ENCODE measurements around the gene TJP3. TPM values are rescaled to one million over a fixed set of nuclear protein-coding genes. Genes with fewer than 3 reads are reported as not detected.

TJP3 gene
- total and polyA plus RNA-seq, 2 experiments from 2014 or later, result 18.2 to 23.9 TPM

GRCh38 chr19:3798137-3798536, 90.0 kb downstream of the TJP3 start:
- peaks cover 15% of the 10 kb centered on the region for H3K9me3 Mint-ChIP-seq
- no peak for DNase-seq (ENCODE audit: low spot score)
- H3K4me3 Mint-ChIP-seq, result no peak overlapping the region
- H3K4me1 ChIP-seq (ENCODE audit: insufficient read depth), result no peaks in the 10 kb centered on the region; the same call in 1 of the 2 replicates
- no peak for ATAC-seq
- no peaks in the 10 kb centered on the region; the same call in 2 of the 3 replicates for H3K36me3 Mint-ChIP-seq (ENCODE audit: low read depth)
- peaks cover 9% of the 10 kb centered on the region; the same call in 1 of the 2 replicates for H3F3A ChIP-seq (replicated peaks; ENCODE audit: low read depth)
- peaks cover 19% of the 10 kb centered on the region for H3K27me3 Mint-ChIP-seq (ENCODE audit: insufficient read depth, low read depth, poor library complexity)
- H3K9me2 ChIP-seq (ENCODE audit: insufficient read depth), result no peaks in the 10 kb centered on the region
- H3K27ac ChIP-seq (ENCODE audit: low read depth), result no peak overlapping the region
- no peaks in the 10 kb centered on the region for H3K79me2 ChIP-seq (replicated peaks; ENCODE audit: insufficient read depth)
- H3K36me3 ChIP-seq (ENCODE audit: insufficient read depth), result no peaks in the 10 kb centered on the region
- no peak overlapping the region for H3K27ac Mint-ChIP-seq
- TF ChIP-seq ETS1 (IDR thresholded peaks at IDR 0.05), result no peak
- no peak for TF ChIP-seq CREB1 (CRISPR knock-in tag; IDR thresholded peaks at IDR 0.05; ENCODE audit: low read depth)
- no peak for TF ChIP-seq ZNF331 (CRISPR knock-in tag; IDR thresholded peaks at IDR 0.05; ENCODE audit: low read depth)
- TF ChIP-seq CTCF (conservative IDR thresholded peaks at IDR 0.05; ENCODE audit: low read depth in 2 of 2), result no peak
- no peaks in the 10 kb centered on the region for H3K4me1 Mint-ChIP-seq
- no peak overlapping the region for H2AFZ ChIP-seq
- peaks cover 14% of the 10 kb centered on the region; the same call in 1 of the 2 replicates for H3K27me3 ChIP-seq (ENCODE audit: insufficient read depth)
- no peaks in the 10 kb centered on the region for H4K20me1 ChIP-seq (replicated peaks; ENCODE audit: insufficient read depth)
- H3K4me3 ChIP-seq, result no peak overlapping the region
- H3K4me2 ChIP-seq, result no peak overlapping the region

Small RNA genes within 50 kb of the gene (small RNA-seq; reads per million reads assigned to genes)
- gene AC005777.1 (ENCODE audit: low replicate concordance), result not detected

Other genes starting within 250 kb of the TJP3 start
- gene SMIM24, start 227.9 kb upstream of the TJP3 start, total RNA-seq (2014; rRNA removed; shearing (Covaris generic)), result 4.7 and 5.0 TPM in 2 replicates
- gene SMIM24, start 227.9 kb upstream of the TJP3 start, polyA plus RNA-seq (2016; fragmentation: Nextera tagmentation; extraction: Ambion mirVana), result 19.0 and 21.5 TPM in 2 replicates
- gene SMIM44, start 224.9 kb upstream of the TJP3 start, total RNA-seq (2014; rRNA removed; shearing (Covaris generic)), result not detected in 2 replicates
- gene SMIM44, start 224.9 kb upstream of the TJP3 start, polyA plus RNA-seq (2016; fragmentation: Nextera tagmentation; extraction: Ambion mirVana), result not detected in 2 replicates
- gene DOHH, start 207.7 kb upstream of the TJP3 start, total RNA-seq (2014; rRNA removed; shearing (Covaris generic)), result 34.1 and 34.7 TPM in 2 replicates
- 19.0 TPM in 2 replicates for gene DOHH, start 207.7 kb upstream of the TJP3 start, polyA plus RNA-seq (2016; fragmentation: Nextera tagmentation; extraction: Ambion mirVana)
- 38.4 and 39.2 TPM in 2 replicates for gene FZR1, start 202.1 kb upstream of the TJP3 start, total RNA-seq (2014; rRNA removed; shearing (Covaris generic))
- gene FZR1, start 202.1 kb upstream of the TJP3 start, polyA plus RNA-seq (2016; fragmentation: Nextera tagmentation; extraction: Ambion mirVana), result 12.9 and 16.1 TPM in 2 replicates
- gene TEKTIP1, start 169.2 kb upstream of the TJP3 start, total RNA-seq (2014; rRNA removed; shearing (Covaris generic)), result not detected in 2 replicates
- 0.50 TPM in 1 of 2 replicates, not detected in the other for gene TEKTIP1, start 169.2 kb upstream of the TJP3 start, polyA plus RNA-seq (2016; fragmentation: Nextera tagmentation; extraction: Ambion mirVana)
- 75.5 and 91.1 TPM in 2 replicates for gene MFSD12, start 150.8 kb upstream of the TJP3 start, total RNA-seq (2014; rRNA removed; shearing (Covaris generic))
- gene MFSD12, start 150.8 kb upstream of the TJP3 start, polyA plus RNA-seq (2016; fragmentation: Nextera tagmentation; extraction: Ambion mirVana), result 35.3 and 36.1 TPM in 2 replicates
- 107 and 130 TPM in 2 replicates for gene HMG20B, start 135.4 kb upstream of the TJP3 start, total RNA-seq (2014; rRNA removed; shearing (Covaris generic))
- gene HMG20B, start 135.4 kb upstream of the TJP3 start, polyA plus RNA-seq (2016; fragmentation: Nextera tagmentation; extraction: Ambion mirVana), result 74.1 and 77.8 TPM in 2 replicates
- gene GIPC3, start 122.9 kb upstream of the TJP3 start, total RNA-seq (2014; rRNA removed; shearing (Covaris generic)), result 0.59 and 1.6 TPM in 2 replicates
- gene GIPC3, start 122.9 kb upstream of the TJP3 start, polyA plus RNA-seq (2016; fragmentation: Nextera tagmentation; extraction: Ambion mirVana), result 0.26 and 0.48 TPM in 2 replicates
- 0.73 and 0.82 TPM in 2 replicates for gene TBXA2R, start 101.5 kb upstream of the TJP3 start, total RNA-seq (2014; rRNA removed; shearing (Covaris generic))
- 0.42 and 0.47 TPM in 2 replicates for gene TBXA2R, start 101.5 kb upstream of the TJP3 start, polyA plus RNA-seq (2016; fragmentation: Nextera tagmentation; extraction: Ambion mirVana)
- gene CACTIN, start 81.6 kb upstream of the TJP3 start, total RNA-seq (2014; rRNA removed; shearing (Covaris generic)), result 47.4 and 47.7 TPM in 2 replicates
- gene CACTIN, start 81.6 kb upstream of the TJP3 start, polyA plus RNA-seq (2016; fragmentation: Nextera tagmentation; extraction: Ambion mirVana), result 14.3 and 16.9 TPM in 2 replicates
- gene PIP5K1C, start 7.9 kb upstream of the TJP3 start, total RNA-seq (2014; rRNA removed; shearing (Covaris generic)), result 35.2 and 46.7 TPM in 2 replicates
- 11.8 and 13.5 TPM in 2 replicates for gene PIP5K1C, start 7.9 kb upstream of the TJP3 start, polyA plus RNA-seq (2016; fragmentation: Nextera tagmentation; extraction: Ambion mirVana)
- gene APBA3, start 53.3 kb downstream of the TJP3 start, total RNA-seq (2014; rRNA removed; shearing (Covaris generic)), result 31.8 and 56.1 TPM in 2 replicates
- gene APBA3, start 53.3 kb downstream of the TJP3 start, polyA plus RNA-seq (2016; fragmentation: Nextera tagmentation; extraction: Ambion mirVana), result 16.6 and 17.2 TPM in 2 replicates
- 29.7 and 47.3 TPM in 2 replicates for gene MRPL54, start 54.3 kb downstream of the TJP3 start, total RNA-seq (2014; rRNA removed; shearing (Covaris generic))
- gene MRPL54, start 54.3 kb downstream of the TJP3 start, polyA plus RNA-seq (2016; fragmentation: Nextera tagmentation; extraction: Ambion mirVana), result 89.9 and 93.1 TPM in 2 replicates
- not detected in 2 replicates for gene RAX2, start 63.8 kb downstream of the TJP3 start, total RNA-seq (2014; rRNA removed; shearing (Covaris generic))
- gene RAX2, start 63.8 kb downstream of the TJP3 start, polyA plus RNA-seq (2016; fragmentation: Nextera tagmentation; extraction: Ambion mirVana), result 0.13 TPM in 1 of 2 replicates, not detected in the other
- 21.4 and 30.3 TPM in 2 replicates for gene MATK, start 78.0 kb downstream of the TJP3 start, total RNA-seq (2014; rRNA removed; shearing (Covaris generic))
- gene MATK, start 78.0 kb downstream of the TJP3 start, polyA plus RNA-seq (2016; fragmentation: Nextera tagmentation; extraction: Ambion mirVana), result 13.4 and 14.1 TPM in 2 replicates
- gene ZFR2, start 160.7 kb downstream of the TJP3 start, total RNA-seq (2014; rRNA removed; shearing (Covaris generic)), result 13.5 and 15.8 TPM in 2 replicates
- gene ZFR2, start 160.7 kb downstream of the TJP3 start, polyA plus RNA-seq (2016; fragmentation: Nextera tagmentation; extraction: Ambion mirVana), result 25.4 and 31.3 TPM in 2 replicates
- 36.4 and 45.7 TPM in 2 replicates for gene ATCAY, start 172.3 kb downstream of the TJP3 start, total RNA-seq (2014; rRNA removed; shearing (Covaris generic))
- gene ATCAY, start 172.3 kb downstream of the TJP3 start, polyA plus RNA-seq (2016; fragmentation: Nextera tagmentation; extraction: Ambion mirVana), result 16.9 and 22.8 TPM in 2 replicates
- gene NMRK2, start 224.7 kb downstream of the TJP3 start, total RNA-seq (2014; rRNA removed; shearing (Covaris generic)), result 55.9 and 57.3 TPM in 2 replicates
- gene NMRK2, start 224.7 kb downstream of the TJP3 start, polyA plus RNA-seq (2016; fragmentation: Nextera tagmentation; extraction: Ambion mirVana), result 65.3 and 69.3 TPM in 2 replicates

Data from GM23338 (cell line).